GM12864 (cell line): ENCODE results near the gene SLC27A2.

Experiments used
- DNase-seq: peaks from one replicate; pipeline ENCODE4 v3.0.0-alpha.2; 2011; ENCODE audit warnings: low read depth
- H3K4me3 ChIP-seq: 2 replicates; pipeline ENCODE4 v1.5.1; 2011; ENCODE audit warnings: mild to moderate bottlenecking, low read depth, low read length, control low read depth
- TF ChIP-seq, protein P1 (sequence below): IDR thresholded peaks from 2 replicates; pipeline ENCODE4 v1.5.1; 2011; ENCODE audit warnings: low read depth, mild to moderate bottlenecking, moderate library complexity, low read length, control low read depth, inconsistent platforms; ENCODE audit errors: missing control alignments

The SLC27A2 gene

DNA sequence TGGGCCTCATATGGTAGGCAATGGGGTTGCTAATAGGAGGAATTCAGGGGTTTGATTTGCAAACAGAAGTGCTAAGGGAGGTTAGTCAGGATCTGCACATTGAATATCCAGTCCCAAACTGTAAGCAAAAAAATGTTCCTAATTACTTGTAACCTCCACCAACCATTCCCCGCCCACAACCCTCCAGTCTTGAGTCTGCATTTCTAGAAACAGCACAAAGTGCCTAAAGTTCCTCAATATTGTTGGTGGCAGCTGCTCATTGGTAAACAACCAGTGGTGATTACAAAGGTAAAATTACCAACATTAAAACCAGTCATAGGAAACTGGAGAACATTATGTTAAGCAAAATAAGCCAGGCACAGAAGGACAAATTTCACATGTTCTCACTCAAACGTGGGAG lies 64.6 kb downstream of the SLC27A2 start:
- TF ChIP-seq, protein P1, sequence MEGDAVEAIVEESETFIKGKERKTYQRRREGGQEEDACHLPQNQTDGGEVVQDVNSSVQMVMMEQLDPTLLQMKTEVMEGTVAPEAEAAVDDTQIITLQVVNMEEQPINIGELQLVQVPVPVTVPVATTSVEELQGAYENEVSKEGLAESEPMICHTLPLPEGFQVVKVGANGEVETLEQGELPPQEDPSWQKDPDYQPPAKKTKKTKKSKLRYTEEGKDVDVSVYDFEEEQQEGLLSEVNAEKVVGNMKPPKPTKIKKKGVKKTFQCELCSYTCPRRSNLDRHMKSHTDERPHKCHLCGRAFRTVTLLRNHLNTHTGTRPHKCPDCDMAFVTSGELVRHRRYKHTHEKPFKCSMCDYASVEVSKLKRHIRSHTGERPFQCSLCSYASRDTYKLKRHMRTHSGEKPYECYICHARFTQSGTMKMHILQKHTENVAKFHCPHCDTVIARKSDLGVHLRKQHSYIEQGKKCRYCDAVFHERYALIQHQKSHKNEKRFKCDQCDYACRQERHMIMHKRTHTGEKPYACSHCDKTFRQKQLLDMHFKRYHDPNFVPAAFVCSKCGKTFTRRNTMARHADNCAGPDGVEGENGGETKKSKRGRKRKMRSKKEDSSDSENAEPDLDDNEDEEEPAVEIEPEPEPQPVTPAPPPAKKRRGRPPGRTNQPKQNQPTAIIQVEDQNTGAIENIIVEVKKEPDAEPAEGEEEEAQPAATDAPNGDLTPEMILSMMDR, result no peak

DNA sequence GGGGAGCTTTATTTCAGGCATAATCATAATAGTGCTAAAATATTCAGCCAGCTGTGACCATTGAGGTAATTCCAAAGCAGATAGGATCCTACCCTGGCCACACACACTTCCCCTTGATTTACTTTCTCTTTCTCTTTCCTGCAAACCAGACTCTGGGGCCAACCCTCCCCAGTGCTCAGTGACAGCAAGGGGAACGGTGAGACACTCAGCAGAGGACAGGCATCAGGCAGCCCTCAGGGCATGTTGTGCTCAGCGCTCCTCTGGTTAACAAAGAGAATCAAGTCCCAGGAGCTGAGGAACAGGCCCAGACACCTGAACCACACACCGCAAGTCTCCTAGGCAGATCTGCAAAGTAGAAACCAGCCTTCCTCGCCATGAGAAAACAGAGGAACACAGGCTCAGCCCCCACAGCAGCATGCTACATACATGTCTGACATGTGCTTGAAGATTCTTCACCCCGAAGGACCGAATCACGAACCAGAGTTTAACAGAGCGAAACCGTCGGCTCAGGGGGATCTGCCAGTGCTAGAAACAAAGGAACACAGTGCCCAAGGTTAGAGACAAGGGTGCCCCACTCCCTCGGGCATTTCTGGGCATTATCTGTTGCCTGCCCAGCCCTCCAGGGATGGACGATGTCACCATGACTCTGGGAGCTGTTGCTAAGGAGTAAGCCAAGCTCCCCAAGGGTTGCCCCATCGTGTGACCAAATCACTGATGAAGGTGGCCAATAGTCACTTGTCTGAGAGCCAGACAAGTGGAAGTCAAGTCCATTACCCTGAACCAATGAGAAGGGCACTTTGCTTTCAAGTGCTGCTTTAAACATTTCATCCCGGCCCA lies 66.0 kb downstream of the SLC27A2 start:
- DNase-seq, result peak; percentile 55
- H3K4me3 ChIP-seq, result peak overlapping the region; percentile 5
- TF ChIP-seq, protein P1, result no peak

More for the DNA sequence above, 64.6 kb downstream of the SLC27A2 start:
- DNase-seq, result no peak
- H3K4me3 ChIP-seq, result no peak overlapping the region

DNA sequence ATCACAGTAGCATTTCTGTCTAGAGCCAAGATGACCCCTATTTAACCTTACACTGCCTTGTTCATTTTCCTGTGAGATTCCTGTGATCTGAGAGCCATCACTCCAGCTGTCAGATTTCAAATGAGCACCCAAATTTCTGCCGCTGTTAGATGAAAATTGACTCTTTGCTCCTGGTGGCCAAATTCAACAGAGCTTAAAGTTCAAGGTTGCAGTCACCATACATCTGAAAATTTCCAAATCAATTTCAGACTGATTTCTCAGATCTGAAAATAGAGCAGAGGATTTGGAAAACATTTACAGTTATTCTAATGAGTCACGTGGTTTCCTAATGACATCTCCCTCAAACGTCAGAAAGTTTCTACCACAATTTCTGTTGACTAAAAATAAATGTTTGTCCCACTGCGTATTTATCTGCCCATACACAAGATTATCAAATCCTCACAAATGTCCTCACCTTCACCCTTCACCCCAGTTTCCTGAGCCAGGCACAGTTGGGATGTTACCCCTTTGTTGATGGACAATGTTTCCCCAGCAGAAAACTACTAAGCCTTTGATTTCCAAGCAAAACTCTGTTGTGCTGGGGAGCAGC lies 67.1 kb downstream of the SLC27A2 start:
- no peak for DNase-seq
- no peak overlapping the region for H3K4me3 ChIP-seq
- TF ChIP-seq, protein P1, result no peak

DNA sequence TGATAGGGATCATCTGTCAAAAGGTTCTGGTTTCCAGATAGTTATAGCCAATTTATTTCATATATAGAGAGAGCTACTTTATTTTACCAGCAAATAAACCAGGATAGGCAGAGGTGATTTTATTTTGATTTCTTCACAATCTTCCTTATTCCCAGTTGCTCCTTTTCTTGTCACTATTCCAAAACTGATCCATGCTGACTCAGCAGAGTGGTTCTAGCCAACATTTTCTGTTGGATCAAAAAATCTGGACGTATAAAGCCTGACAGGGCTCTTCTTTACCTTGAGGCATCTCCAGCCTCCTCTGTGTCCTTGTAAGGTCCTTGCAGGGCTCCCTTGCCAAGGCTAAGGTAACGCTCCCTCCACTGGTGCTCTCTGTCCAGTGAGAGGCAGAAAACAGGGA lies 67.7 kb downstream of the SLC27A2 start:
- no peak overlapping the region for H3K4me3 ChIP-seq
- TF ChIP-seq, protein P1, result no peak
- no peak for DNase-seq

DNA sequence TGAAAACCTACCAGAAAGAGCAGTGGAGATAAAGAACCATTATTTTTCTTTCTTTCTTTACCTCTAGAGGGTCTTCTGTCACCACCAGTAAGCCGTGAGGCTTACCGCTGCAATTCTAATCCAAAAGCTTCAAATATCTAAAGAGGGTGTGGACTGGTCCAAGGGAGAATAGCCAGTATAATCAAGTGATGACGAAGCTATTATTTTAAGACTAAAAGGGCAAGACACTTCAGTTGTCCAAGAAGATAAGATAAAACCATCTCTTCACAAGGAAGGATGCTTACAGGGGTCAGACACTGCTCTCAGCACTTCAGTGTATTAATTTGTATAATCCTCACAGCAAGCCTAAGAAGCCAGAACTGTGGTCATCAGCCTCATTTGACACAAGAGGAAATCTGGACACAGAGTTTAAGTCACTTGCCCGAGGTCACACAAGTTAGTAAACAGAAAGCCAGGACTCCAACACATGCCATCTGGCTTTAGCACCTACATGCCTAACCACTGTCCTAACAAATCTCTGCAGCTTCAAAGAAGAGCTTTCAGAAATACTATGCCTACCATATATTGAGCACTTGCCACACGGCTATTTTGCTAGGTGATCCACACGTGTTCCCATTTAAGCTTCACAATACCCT lies 68.9 kb downstream of the SLC27A2 start:
- no peak overlapping the region for H3K4me3 ChIP-seq
- no peak for DNase-seq
- TF ChIP-seq, protein P1, result no peak

DNA sequence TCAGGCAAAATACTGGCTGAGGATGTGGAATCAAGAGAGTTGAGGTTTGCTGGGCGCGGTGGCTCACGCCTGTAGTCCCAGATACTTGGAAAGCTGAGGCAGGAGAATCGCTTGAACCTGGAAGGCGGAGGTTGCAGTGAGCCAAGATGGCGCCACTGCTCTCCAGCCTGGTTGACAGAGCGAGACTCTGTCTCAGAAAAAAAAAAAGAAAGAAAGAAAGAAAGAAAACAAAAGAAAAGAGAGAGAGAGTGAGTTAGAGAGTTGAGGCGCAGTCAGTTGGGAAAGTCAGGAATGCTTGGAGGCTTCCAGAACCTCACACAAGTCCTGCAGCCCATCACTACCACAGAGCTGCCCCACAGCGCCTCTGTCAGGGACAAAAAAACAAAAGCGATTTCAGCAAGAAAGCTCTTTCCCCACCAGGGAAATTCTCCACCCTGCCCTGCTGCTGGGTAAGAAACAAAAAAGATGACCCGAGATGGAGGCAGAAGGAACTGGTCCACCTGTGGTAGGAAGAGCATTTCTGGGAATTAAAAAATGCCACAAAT lies 69.7 kb downstream of the SLC27A2 start:
- DNase-seq, result no peak
- TF ChIP-seq, protein P1, result no peak
- H3K4me3 ChIP-seq, result no peak overlapping the region
